ELF-1 (cell line): ENCODE measurements around the gene SHD.
"Not testable (repeated sequence)": the region's sequence is repeated elsewhere in the genome, so short reads cannot be mapped to it uniquely, and the experiment has no call there.

Source experiments
- DNase-seq: peaks from one replicate; pipeline ENCODE4 v3.0.0-alpha.2; 2016; ENCODE audit warnings: low read depth, low spot score

Gene SHD, protein sequence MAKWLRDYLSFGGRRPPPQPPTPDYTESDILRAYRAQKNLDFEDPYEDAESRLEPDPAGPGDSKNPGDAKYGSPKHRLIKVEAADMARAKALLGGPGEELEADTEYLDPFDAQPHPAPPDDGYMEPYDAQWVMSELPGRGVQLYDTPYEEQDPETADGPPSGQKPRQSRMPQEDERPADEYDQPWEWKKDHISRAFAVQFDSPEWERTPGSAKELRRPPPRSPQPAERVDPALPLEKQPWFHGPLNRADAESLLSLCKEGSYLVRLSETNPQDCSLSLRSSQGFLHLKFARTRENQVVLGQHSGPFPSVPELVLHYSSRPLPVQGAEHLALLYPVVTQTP

DNA sequence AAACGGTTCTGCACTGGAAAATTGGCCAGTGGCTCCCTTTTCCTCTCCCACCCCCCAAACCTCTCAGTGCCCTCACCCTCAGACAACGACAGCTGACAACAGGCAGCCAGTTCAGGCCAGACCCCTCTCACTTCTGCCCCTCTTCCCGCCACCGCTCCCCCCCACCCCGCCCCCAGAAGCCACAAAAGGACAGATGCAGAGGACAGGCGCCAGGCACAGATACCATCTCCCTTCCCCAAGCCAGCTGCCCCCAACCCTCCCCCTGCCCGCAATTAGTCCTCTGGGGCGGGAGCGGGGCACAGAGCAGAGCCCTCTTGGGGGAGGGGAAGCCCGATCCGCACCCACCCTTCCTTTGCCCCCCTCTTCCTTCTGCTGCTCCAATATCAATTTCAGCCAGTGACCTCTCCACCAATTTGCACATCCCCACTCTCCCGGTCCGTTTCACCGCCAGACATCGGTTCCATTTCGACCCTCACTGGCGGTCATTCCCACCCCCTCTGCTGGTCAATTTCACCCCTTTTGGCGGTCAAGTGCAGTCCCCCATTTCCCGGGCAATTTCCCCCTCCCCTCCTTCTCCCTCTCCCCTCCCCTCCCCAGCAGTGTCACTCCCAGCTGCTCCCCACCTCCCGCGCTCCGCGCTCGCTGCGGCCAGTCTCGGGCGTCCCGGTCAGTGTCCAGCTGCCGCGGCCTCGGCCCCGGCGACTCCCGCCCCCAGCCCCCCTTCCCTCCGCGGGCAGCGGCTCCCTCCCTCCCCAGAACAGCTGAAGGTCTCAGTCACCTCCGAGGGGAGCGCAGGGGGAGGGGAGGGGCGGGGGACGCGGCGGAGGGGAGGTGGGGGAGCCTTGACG lies at the start of gene SHD:
Gene SHD, plus strand, starts transcription at position 848 of the 848 bp plus-strand sequence. CDS start 798 bp downstream, outside the sequence.
- no peak for DNase-seq

DNA sequence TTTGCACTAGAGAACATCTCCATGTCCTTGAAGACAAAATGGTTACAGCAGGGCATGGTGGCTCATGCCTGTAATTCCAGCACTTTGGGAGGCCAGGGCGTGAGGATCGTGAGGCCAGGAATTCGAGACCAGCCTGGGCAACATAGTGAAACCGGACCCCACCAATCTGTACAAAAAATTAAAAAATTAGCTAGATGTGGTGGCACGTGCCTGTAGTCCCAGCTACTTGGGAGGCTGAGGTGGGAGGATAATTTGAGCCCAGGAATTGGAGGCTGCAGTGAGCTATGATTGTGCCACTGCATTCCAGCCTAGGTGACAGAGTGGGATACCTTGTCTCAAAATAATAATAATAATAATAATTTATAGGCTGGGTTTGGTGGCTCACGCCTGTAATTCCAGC lies 48.8 kb upstream of the SHD start:
- not testable (repeated sequence) for DNase-seq

DNA sequence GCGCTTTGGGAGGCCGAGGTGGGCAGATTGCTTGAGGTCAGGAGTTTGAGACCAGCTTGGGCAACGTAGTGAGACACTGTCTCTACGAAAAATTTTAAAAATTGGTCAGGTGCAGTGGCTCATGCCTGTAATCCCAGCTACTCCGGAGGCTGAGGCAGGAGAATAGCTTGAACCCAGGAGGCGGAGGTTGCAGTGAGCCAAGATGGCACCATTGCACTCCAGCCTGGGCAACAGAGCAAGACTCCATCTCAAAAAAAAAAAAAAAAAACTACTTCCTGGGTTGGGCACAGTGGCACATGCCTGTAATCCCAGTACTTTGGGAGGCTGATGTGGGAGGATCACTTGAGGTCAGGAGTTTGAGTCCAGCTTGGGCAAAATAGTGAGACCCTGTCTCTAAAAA lies 47.5 kb upstream of the SHD start:
- DNase-seq, result not testable (repeated sequence)

DNA sequence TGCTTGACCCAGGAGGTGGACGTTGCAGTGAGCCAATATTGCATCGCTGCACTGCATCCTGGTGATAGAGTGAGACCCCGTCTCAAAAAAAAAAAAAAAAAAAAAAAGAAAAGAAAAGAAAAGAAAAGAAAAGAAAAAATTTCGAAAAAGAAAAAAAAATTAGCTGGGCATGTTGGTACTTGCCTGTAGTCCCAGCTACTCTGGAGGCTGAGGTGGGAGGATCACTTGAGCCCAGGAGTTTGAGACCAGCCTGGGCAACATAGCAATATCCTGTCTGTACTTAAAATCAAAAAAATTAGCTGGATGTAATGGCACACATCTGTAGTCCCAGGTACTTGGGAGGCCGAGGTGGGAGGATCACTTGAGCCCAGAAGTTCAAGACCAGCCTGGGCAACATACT lies 46.9 kb upstream of the SHD start:
- not testable (repeated sequence) for DNase-seq

DNA sequence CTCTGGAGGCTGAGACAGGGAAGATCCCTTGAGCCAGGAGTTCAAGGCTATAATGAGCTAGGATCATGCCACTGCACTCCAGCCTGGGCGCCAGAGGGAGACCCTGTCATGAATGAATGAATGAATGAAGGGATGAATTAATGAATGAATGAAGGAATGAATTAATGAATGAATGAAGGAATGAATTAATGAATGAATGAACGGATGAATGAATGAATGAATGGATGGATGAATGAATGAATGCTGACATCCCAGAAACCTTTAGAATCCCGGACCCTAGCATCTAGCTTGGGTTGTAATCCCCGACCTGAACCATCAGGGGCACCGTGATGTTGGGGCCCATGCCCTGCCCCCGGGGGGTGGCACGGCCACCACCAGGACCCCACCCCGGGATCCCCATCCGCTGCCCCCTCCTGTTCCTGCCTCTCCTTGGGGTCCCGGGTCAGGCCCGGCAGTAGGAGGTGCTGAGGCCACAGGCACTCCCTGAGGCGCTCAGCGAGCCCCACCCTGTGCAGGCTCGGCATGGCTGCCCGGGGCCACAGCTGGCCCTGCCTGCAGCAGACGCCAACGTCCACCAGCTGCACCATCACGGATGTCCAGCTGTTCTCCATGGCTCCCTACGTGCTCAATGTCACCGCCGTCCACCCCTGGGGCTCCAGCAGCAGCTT lies 46.3 kb upstream of the SHD start:
- DNase-seq, result no peak

DNA sequence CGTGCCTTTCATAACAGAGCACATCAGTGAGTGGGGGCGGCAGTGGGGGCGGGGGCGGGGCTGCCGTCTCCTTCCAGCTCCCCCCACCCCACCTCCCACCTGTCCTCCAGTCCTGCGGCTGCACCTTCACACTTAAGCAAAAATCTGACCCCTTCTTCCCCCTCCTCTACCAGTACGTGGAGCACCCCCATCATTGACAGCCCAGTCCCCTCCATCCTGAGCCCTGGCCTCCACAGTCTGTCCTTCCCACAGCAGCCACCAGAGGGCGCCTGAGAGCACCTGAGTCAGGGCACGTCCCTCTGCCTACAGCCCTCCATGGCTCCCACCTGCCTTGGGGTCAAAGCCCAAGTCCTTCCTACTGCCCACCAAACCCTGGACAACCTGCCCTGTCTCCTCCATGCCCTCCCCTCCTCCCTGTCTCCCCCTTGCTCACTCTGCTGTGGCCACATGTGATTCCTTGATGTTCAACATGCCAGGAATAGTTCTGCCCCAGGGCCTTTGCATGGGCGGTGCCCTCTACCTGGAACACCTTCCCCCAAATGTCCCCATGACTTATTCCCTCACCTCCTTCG lies 45.7 kb upstream of the SHD start:
- DNase-seq, result peak; percentile 77

DNA sequence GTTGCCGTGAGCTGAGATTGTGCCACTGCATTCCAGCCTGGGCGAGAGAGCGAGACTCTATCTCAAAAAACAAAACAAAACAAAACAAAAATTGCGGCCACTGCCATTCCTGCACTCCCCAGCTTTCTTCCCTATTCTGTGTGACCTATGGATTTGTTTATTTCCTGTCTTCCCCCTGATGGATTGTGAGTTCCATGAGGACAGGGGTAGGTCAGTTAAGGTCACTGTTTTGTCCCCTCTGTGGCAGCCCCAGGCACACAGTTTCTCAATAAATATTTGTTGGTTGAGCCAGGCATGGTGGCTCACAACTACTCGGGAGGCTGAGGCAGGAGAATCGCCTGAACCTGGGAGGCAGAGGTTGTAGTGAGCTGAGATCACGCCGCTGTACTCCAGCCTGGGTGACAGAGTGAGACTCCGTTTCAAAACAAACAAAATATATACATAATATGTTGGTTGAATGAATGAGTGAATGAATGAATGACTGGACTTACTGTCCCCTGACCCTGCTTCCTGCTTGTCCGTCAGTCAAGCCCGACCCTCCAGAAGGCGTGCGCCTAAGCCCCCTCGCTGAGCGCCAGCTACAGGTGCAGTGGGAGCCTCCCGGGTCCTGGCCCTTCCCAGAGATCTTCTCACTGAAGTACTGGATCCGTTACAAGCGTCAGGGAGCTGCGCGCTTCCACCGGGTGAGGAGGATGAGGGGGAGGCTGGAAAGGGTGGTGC lies 44.8 kb upstream of the SHD start:
- DNase-seq, result no peak

DNA sequence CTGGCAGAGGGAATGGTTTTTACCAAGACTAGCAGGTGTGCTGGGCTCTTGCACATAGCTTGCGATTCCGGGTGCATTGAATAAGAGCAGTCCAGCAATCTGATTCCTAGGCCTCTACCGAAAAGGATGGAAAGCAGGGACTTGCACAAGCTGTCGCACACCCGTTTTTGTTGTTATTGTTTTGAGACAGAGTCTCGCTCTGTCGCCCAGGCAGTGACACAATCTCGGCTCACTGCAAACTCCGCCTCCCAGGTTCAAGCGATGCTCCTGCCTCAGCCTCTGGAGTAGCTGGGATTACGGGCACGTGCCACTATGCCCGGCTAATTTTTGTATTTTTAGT lies 44.2 kb upstream of the SHD start:
- DNase-seq, result no peak

DNA sequence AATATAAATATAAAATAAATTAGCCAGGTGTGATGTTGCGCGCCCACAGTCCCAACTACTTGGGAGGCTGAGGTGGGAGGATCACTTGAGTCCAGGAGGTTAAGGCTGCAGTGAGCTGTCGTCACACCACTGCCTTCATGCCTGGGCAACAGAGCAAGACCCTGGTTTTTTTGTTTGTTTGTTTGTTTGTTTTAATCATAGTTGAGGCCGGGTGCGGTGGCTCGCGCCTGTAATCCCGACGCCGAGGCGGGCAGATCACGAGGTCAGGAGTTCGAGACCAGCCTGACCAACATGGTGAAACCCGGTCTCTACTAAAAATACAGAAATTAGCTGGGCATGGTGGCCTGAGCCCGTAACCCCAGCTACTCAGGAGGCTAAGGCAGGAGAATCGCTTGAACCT lies 41.6 kb upstream of the SHD start:
- not testable (repeated sequence) for DNase-seq

DNA sequence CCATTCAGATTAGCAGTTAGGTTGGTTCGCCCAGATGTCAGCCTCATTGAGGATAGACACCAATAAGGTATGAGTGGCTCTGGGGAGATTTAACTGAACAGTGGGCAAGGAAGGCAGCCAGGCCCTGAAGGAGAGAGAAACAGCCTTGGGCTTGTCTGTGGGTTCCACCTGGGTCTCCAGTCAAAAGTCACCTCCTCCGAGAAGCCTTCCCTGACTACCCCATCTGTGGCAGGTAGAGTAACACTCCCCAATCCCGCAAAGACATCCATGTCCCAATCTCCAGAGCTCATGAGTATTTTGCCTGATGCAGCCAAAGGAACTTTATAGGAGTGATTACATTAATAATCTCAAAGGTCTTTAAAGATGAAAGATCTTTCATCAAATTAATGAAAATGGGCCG lies 40.2 kb upstream of the SHD start:
- no peak for DNase-seq

DNA sequence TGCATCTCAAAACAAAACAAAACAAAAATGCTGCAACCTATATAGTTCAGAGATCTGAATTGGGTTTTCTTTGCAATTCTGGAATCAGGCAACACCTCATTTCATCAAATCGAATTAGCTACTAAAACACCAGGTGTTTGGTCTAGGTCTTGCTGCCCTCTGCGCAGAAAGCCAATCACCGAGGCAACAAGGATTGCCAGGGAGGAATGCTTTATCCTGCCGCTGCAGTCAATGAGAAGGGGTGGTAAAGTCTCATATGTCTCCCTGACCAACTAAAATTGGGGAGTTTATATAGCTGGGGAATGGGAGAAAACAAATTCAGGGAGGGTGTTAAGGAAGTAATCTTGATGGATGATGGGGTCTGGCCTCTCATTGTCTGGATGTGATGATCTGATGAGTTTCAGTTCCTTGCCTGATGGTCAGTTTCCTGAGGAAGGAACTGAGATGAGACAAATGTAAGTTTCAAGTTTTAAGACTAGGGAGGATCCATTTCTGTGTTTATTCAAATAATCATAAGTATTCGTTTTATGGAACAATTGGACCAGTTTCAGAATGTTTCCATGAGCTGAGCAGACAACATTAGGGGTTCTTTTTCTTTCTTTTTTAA lies 37.1 kb upstream of the SHD start:
- DNase-seq, result no peak

DNA sequence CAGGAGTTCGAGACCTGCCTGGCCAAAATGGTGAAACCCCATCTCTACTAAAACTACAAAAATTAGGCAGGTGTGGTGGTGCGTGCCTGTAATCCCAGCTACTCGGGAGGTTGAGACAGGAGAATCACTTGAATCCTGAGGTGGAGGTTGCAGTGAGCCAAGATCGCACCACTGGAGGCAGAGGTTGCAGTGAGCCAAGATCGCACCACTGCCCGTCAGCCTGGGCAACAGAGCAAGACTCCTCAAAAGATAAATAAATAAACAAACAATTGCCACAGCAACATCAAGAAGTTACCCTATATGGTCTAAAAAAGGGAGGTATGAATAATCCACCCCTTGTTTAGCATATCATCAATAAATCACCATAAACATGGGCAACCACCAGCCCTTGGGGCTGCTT lies 33.1 kb upstream of the SHD start:
- DNase-seq, result not testable (repeated sequence)

DNA sequence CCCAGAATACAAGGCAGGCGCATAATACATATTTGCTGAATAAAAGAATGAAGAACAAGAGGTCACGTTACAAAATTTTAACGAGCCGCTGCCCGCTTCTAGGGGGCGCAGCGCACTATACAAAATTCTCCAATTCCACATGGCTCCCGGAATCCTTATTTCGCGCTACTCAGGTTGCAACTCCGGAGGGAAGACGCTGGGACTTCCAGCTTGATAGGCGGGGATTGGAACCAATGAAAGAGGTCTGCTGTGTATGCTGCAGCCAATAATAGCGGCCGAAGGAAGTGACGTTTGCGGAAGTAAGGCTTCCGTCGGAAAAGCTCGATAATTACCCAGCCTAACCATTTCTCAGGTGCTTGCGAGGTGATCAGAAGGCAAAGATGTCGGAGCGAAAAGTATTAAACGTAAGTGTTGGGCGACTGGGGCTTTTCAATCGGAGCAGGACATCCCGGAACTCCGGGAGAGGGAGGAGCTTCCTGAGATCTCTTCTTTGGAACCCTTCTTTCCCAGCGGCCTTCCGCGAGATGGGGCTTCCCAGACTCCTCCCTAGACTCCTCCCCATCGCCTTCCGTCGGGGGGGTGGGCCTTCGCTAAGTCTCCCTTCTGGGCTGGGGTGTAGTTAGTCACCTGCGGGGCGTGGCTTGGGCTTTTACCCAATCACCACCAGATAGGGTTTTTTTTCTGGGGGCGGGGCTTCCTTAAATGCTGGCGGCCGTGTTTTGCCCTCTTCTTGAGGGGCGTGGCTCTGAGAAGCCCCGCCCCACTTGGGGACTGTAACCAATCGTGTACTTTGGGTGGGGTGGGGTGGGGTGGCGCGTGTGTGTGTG lies 32.1 kb upstream of the SHD start, which contains the start of gene YJU2:
Gene YJU2, plus strand, starts transcription at position 314 of the 827 bp plus-strand sequence. Its CDS starts 67 bp downstream, at position 381.
- DNase-seq, result peak; percentile 100

DNA sequence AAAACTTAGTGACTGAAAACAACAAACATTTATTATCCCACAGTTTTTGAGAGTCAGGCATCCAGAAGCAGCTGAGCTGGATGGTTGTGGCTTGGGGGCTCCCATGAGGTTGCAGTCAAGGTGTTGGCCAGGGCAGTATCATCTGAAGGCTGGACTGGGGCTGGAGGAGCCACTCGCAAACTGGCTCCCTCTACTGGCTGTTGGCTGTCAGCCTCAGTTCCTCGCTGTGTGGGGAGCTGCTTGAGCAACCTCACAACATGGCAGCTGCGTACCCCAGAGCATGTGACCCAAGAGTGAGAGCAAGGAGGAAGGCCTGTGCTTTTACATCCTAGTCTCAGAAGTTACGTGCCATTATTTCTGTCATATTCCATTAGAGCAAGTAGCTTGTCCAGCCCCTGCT lies 22.5 kb upstream of the SHD start:
- DNase-seq, result peak; percentile 23

DNA sequence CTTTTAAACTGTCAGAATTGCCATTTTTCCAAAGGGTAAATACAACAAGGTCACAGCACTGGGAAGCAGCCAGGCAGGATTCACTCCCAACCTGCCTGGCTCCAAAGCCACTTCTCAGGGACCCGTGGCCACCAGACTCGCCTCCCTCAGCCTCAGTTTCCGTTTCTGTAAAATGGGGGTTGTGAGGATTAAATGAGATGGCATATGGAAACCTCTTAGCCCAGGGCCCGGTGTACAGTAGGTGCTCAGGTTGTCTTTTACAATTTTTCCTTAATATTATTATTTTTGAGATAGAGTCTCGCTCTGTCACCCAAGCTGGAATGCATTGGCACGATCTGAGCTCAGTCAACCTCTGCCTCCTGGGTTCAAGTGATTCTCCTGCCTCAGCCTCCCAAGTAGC lies 22.0 kb upstream of the SHD start:
- DNase-seq, result no peak

DNA sequence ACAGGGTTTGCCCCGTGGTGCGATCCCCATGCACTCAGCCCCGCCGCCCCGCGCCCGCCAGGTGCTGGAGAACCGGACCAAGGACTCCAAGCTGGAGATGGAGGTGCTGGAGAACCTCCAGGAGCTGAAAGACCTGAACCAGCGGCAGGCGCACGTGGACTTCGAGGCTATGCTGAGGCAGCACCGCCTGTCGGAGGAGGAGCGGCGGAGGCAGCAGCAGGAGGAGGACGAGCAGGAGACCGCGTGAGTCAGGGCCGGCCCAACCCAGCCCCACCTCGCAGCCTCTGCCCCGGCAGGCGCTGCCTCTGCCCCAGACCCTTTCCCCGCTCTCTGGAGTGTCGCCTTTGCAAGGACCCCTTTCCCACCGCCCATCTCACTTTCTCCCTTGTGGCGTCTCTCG lies 20.9 kb upstream of the SHD start:
- DNase-seq, result no peak

DNA sequence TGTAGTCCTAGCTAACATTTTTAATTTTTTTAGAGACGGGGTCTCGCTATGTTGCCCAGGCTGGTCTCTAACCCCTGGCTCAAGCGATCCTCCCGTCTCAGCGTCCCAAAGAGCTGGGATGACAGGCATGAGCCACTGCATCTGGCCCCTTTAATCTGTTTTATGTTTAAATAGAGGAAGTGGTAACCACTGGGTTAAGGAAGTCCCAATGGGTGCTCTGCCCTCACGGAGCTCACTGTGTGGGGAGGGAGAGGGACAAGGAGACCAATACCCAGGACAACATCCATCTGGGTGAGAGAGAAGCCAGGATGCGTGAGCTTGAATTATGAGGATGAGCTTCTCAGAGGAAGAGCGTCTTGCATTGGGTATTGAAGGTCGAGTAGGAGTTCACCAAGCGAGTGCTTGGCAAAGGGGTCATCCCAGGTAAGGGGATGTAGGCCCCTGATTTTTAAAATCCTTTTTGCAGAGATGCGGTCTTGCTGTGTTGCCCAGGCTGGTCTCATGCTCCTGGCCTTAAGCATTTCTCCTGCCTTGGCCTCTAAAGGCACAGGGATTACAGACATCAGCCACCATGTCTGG lies 18.4 kb upstream of the SHD start:
- no peak for DNase-seq

DNA sequence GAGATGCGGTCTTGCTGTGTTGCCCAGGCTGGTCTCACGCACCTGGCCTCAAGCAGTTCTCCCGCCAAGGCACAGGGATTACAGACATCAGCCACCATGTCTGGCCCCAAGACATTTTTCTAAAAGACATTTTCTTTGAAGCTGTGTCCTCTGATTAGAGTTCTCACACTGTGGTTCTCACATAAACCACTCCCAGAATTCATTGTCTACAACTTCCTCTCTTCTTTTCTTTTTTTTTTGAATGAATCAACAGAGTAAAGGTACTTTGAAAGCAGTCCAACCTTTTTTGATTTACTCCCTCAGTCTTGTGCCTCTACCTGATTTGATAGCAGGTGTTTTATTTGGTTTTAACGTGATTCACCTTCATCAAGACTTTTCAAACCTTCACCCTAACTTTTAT lies 14.3 kb upstream of the SHD start:
- DNase-seq, result no peak

DNA sequence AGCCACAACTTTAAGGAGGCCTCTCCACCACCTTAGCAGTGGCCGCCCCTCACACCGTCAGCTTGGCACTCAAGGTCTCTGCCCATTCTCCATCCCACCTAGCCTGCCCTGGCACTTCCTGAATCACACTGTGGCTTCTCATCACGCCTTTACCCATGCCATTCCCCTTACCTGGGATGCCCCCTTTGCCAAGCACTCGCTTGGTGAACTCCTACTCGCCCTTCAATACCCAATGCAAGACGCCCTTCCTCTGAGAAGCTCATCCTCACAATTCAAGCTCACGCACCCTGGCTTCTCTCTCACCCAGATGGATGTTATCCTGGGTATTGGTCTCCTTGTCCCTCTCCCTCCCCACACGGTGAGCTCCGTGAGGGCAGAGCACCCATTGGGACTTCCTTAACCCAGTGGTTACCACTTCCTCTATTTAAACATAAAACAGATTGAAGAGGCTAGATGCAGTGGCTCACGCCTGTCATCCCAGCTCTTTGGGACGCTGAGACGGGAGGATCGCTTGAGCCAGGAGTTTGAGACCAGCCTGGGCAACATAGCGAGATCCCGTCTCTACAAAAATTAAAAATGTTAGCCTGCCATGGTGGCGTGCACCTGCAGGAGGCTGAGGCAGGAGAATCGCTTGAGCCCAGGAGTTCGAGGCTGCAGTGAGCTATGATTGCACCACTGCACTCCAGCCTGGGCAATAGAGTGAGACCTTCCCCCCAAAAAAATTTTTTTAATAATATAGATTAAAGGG lies 12.6 kb upstream of the SHD start:
- no peak for DNase-seq
